Stimulated activated CD8-positive, alpha-beta memory T cell treated with anti-CD3 and anti-CD28 coated beads, Interleukin-12 subunit alpha, Interleukin-12 subunit beta, amount 100 ng/mL, for 4 hours (primary cell): ENCODE results near the gene ATP1A1.

ENCODE experiments used
- DNase-seq: peaks from one replicate; pipeline ENCODE4 v3.0.0-alpha.2; 2020; ENCODE audit warnings: low read depth

The ATP1A1 gene

DNA sequence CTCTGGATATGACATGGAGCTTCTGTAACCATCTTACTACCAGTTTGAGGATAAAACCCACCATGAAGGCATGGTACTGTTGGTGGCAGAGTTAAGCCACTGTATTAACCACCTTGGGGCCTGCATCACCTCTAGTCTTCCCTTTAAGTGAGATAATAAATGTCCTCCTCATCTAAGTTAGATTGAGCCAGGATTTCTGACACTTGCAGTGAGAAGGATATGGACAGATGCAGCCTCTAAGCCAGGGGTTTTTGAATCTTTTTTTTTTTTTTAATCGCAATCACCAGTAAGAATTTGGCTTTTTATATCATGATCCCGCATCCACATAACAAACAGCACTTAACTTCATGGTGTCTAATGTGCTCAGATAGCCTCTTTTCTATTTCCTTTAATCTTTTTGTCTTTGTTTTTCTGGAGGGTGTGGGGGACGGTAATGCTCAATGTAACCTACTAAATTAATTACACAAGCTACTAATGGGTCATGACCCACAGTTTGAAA, 42.2 kb downstream of the ATP1A1 start:
- DNase-seq, result no peak

GRCh38 chr1:116415699-116416533, 42.9 kb downstream of the ATP1A1 start:
- no peak for DNase-seq

DNA sequence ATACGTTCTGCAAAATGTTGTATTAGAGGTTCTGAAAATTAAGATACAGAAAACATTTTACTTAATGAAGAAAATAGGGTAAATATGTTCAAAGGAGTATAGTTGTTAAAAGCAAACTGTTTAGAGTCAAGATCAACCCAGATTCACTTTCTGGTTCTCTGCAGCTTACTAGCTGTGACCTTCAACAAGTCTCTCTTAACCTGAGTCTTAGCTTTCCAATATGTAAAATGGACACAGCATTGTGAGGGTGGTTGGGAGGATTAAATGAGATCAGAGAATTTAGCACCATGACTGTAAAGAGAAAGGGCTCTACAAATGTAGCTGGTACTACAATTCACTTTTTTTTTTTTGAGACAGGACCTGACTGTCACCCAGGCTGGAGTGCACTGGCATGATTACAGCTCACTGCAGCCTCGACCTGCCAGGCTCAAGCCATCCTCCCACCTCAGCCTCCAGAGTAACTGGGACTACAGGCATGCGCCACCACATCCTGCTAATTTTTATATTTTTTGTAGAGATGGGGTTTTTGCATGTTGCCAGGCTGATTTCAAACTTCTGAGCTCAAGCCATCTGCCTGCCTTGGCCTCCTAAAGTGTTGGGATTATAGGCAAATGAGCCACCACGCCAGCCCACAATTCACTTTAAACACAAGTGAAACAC, 43.9 kb downstream of the ATP1A1 start:
- DNase-seq, result no peak

DNA sequence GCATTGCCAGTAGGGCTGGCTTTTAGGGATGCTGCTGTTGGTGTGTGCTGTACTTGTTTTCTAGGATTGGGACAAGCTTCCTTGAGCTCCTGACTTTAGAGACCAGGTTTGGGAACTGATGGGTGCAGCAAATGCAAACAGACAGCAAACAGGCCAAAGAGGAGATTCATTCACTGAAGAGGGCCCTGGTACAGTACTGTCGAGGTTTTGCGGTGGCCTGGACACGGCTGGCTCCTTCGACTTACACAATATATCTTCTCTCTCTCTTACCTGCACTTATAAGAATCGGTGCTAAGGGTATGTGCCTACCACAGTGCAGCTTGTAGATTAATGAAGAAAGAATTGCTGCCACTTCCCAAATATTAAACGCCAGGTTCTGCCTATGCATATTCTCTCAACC, 44.6 kb downstream of the ATP1A1 start:
- DNase-seq, result no peak

GRCh38 chr1:116418091-116418830, 45.2 kb downstream of the ATP1A1 start:
- DNase-seq, result peak; percentile 77

DNA sequence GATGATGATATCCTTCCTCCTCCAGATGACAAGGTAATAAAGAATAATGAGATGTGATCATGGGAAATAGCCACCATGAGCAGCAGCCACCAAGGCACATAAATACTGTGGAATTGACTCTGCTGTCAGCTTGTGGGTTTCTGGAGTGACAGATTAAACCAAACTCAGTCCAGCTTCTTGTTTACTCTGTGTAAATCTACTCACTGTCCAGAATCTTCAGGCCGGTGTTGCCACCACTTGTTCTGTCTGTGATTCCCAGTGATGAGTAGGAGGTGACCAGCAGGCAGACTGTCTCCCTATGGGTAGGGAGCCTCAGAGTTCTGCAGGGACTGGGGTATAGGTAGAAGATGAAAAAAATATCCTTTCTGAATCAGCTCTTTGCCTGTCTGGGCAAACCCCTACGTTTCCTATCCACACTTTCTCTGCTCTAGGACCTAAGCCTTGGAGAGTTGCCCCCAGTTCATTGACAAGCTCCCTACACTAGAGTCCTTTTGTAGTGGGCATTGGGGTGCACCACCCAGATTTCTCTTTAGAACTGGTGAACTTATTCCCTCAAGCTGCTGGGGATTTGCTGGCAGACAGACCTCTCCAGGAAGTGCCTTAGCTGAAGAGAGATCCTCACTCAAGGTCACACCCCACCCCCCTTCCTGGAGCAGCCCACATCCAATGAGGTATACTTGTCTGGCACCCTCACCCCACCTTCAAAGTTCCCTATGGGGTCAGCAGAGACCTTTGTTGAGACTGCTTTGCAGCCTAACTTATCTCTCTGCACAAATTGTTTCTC, 47.6 kb downstream of the ATP1A1 start:
- no peak for DNase-seq

DNA sequence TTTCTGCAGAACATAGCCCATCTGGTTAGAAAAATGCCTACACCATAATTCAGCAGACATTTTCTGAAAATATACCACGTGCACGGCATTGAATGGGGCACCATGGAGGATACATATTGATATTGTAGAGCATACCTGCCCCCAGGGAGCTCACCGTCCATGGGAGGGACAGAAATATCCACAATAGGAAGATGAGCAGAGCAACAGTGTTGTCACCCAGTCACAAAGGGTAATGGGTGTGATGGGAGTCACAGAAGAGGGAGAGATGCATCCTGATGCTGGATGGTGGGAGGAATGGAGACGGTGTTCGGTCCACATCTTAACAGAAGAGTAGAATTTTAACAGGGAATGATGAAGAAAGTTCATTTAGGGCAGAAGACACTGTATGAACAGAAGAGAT, 51.4 kb downstream of the ATP1A1 start:
- DNase-seq, result no peak

DNA sequence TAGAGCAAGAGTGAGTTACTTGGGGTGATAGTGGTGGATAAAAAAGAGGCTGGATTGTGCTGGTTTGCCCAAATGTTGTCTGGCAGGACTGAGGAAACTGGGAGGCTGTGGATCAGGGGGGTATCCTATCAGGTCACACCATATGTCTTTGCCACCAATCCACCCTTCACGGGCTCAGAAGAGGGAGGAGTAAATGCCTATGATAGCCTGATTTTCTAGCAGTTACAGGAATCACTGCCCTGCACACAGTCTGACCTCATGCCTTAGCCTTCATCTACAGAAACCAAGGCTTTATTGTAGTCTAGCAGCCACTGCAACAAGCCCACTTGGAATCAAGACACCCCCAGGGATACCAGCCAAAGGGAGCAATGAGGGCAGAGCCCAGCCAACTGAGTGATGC, 51.8 kb downstream of the ATP1A1 start:
- DNase-seq, result no peak

DNA sequence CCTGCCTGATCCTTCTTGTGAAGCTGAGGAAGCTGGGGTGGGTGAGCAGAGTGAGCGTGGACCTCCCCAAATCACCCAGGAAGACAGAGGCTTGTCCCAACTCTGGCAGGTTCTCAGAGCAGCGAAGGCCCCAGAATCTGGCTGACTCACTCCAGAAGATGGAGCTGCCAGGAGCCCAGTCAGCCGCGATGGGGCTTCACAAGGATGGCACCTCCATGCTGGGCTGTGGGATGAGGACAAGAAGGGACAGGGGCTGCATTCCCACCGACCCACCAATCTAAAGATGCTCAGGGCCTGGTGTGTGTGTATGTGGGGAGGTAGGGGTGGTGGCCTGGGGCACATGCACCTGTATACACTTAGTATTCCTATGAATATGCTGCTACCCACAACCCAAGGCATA, 52.9 kb downstream of the ATP1A1 start:
- DNase-seq, result no peak

DNA sequence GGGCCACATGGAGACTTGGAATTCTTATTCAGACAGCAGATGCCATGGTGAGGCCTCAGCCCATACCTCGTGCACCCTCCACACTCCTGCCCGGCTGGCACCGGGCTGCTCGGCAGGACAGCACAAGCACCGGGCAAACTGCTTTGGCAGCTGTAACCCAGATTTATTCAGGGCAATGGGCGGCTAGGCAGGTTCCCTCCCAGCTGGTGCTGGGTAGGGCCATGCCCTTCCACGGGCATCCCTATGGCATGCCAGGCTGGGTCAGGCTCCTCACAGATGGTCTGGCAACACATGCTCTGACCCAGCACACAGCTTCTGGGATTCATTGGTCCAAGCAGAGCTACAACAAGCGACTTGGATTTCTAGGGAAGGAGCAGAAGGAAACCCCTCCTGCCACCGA, 53.4 kb downstream of the ATP1A1 start:
- no peak for DNase-seq

GRCh38 chr1:116428576-116428975, 55.5 kb downstream of the ATP1A1 start:
- no peak for DNase-seq

- no peak for DNase-seq
Measured at GRCh38 chr1:116429821-116430374, 56.9 kb downstream of the ATP1A1 start.

- no peak for DNase-seq
Measured at GRCh38 chr1:116431870-116432500, 58.9 kb downstream of the ATP1A1 start.

DNA sequence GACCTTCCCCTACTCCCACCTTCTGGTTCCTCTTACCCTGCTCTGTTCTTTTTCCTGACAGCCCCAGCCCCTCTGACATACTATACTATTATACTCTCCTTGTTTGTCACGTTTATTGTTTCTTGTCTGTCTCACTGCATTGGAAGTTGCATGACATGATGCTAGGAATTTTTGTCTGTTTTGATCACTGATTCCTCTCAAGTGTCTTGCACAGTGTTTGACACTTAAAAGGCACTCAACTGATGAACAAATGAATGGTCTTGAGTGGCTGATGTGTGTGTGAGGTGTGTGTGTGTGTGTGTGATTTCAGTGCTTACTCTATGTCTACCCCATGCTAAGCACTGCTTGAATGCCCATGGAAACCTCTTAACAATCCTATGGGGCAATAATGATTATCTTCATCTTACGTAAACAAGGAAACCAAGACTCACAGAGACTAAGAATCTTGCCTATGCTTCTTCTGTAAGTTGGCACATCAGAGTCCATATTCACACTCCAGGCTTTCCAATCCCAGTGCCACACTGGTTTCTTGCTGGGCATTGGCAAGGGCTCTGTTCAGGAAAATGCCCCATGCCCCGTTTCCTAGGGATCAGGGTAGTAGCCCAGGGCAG, 59.7 kb downstream of the ATP1A1 start:
- DNase-seq, result no peak

DNA sequence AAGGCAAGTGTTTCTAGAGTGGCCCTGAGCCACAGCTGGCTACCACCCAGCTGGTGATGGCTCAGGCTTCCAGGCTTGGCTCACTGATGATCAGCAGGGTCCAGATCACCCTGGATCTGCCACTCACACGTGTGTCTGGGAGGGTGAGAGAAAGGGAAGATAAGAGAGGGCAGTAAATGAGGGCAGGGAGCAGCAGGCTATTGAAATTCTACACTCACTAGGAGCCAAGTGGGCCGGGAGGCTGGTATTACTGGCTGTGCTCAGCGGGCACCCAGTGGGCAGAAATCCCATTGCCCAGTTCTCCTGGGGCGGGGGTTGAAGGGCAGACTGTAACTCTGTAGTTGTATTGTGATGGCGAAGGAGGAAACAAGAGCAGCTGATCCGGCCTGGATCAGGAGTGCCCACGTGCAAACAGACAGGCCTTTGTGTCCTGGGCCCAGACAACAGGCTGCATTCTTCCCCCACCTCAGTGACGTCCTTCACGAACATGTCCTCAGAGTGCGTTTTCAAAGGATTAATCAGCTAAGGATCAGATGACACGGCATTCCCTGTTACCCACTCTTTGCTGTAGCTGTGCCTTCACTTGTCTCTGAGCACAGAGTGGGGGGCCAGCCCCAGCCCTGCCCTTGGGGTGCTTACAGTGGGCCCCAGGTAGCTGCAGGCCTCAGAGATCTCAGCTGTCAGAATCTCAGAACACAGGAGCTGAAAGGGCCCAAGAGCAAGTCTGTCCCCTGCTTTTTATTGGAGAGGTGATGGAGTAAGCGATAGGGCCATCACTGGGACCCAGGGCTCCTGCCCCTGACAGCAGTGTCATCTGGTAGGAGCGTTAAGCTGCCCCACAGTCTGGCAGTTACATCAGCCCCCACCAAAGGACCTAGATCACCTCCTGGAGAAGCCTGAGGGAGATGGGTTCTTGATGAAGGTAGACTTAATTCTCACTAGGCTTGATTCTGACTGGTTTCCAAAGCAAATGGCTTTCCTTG, 60.5 kb downstream of the ATP1A1 start:
- DNase-seq, result no peak

DNA sequence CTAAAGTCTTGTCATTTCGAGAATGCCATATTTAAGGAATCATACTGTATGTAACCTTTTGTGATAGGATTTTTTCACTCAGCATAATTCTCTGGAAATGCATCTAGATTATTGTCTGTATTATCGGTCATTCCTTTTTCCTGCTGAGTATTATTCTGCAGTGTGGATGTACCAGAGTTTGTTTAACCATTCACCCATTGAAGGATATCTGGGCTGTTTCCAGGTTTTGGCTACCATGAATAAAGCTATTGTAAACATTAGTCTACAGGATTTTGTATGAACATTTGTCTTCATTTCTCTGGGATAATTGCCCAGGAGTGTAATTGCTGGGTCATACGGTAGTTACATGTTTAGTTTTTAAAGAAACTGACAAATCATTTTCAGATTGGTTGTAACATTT, 61.8 kb downstream of the ATP1A1 start:
- DNase-seq, result no peak

DNA sequence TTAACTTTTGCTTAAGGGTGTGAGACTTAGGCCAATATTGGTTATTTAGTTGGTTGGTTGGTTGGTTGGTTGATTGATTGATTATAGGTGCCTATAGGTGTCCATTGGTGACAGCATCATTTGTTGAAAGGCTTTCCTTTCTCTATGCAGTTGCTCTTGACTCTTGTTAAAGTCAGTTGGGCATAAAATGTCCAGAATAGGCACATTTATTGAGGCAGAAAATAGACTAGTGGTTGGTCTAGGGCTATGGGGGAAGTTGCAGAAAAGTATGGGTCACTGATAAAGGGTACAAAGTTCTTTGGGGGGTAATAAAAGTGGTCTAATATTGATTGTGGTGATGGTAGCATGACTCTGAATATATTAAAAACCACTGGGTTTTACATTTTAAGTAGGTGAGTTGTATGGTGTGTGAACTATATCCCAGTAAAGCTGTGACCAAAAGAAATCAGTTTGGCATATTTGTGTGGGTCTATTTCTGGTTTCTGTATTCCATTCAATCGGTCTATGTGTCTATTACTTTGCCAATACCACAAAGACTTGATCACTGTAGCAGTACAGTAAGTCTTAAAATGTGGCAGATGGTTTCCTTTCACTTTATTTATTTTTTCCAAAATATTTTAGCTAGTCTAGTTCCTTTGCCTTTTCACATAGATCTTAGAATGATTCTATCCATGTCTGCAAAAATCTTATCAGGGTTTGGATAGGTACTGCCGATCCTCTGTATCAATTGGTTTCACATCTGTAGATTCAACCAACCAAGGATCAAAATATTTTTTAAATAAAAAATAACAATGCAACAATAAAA, 63.0 kb downstream of the ATP1A1 start:
- DNase-seq, result no peak

GRCh38 chr1:116436611-116436970, 63.5 kb downstream of the ATP1A1 start:
- no peak for DNase-seq

GRCh38 chr1:116439701-116440100, 66.7 kb downstream of the ATP1A1 start:
- no peak for DNase-seq
